GM23338 (cell line): Measurements from ENCODE around the gene CD302. TPM values are rescaled to one million over a fixed set of nuclear protein-coding genes. Genes with fewer than 3 reads are reported as not detected.
A peak's percentile ranks its signal among the peaks of the same experiment; 100 is the strongest.
"Not testable (repeated sequence)": the region's sequence is repeated elsewhere in the genome, so short reads cannot be mapped to it uniquely, and the experiment has no call there.

Experiments
- ATAC-seq: fragments of 200-7000 bp; cut with Tn5 transposase; 3 replicates; pipeline ENCODE4 v1.9.1; 2020
- DNase-seq: peaks from one replicate; pipeline ENCODE4 v3.0.0-alpha.2; 2015; ENCODE audit warnings: low spot score
- H2AFZ ChIP-seq: fragments of 200-600 bp; sonication (generic); 2 replicates; pipeline ENCODE4 v1.8.0; 2016; ENCODE audit warnings: antibody characterized with exemption, mild to moderate bottlenecking, moderate library complexity
- H3F3A ChIP-seq: fragments of 200-600 bp; sonication (generic); replicated peaks from 2 replicates; pipeline ENCODE4 v1.8.0; 2017; ENCODE audit warnings: antibody characterized with exemption, mixed run types, low read depth
- H3K27ac ChIP-seq: fragments of 200-600 bp; sonication (generic); 2 replicates; pipeline ENCODE4 v1.6.1; 2016; ENCODE audit warnings: low read depth
- H3K27me3 ChIP-seq: fragments of 200-600 bp; sonication (generic); 2 replicates; pipeline ENCODE4 v1.8.0; 2016; ENCODE audit warnings: mild to moderate bottlenecking, mixed run types, moderate library complexity; ENCODE audit not compliant: insufficient read depth
- H3K36me3 ChIP-seq: fragments of 200-600 bp; sonication (generic); 2 replicates; pipeline ENCODE4 v1.8.0; 2016; ENCODE audit warnings: mild to moderate bottlenecking; ENCODE audit not compliant: insufficient read depth
- H3K4me1 ChIP-seq: fragments of 200-600 bp; sonication (generic); 2 replicates; pipeline ENCODE4 v1.8.0; 2016; ENCODE audit warnings: mild to moderate bottlenecking, moderate library complexity; ENCODE audit not compliant: insufficient read depth
- H3K4me2 ChIP-seq: fragments of 200-600 bp; sonication (generic); 2 replicates; pipeline ENCODE4 v1.7.1; 2017; ENCODE audit warnings: mixed run types
- H3K4me3 ChIP-seq: fragments of 200-600 bp; sonication (generic); 2 replicates; pipeline ENCODE4 v1.6.1; 2016; ENCODE audit warnings: mixed run types
- H3K79me2 ChIP-seq: fragments of 200-600 bp; sonication (generic); replicated peaks from 2 replicates; pipeline ENCODE4 v1.8.0; 2017; ENCODE audit warnings: mild to moderate bottlenecking; ENCODE audit not compliant: insufficient read depth
- H3K9me2 ChIP-seq: fragments of 200-600 bp; sonication (generic); 2 replicates; pipeline ENCODE4 v1.8.0; 2017; ENCODE audit not compliant: insufficient read depth
- H4K20me1 ChIP-seq: fragments of 200-600 bp; sonication (generic); replicated peaks from 2 replicates; pipeline ENCODE4 v1.8.0; 2017; ENCODE audit warnings: mild to moderate bottlenecking; ENCODE audit not compliant: insufficient read depth
- H3K27ac Mint-ChIP-seq: 2 replicates; pipeline ENCODE4 v1.8.0; 2020; ENCODE audit warnings: inconsistent platforms, mild to moderate bottlenecking, moderate library complexity, mixed read lengths
- H3K27me3 Mint-ChIP-seq: 3 replicates; pipeline ENCODE4 v1.8.0; 2022; ENCODE audit warnings: low read depth, mild to moderate bottlenecking, moderate library complexity, mixed read lengths, inconsistent platforms; ENCODE audit not compliant: insufficient read depth, poor library complexity
- H3K36me3 Mint-ChIP-seq: 3 replicates; pipeline ENCODE4 v1.8.0; 2021; ENCODE audit warnings: low read depth, mild to moderate bottlenecking, inconsistent platforms, moderate library complexity, mixed read lengths
- H3K4me1 Mint-ChIP-seq: 3 replicates; pipeline ENCODE4 v1.8.0; 2020; ENCODE audit warnings: mild to moderate bottlenecking, inconsistent platforms, mixed read lengths
- H3K4me3 Mint-ChIP-seq: 3 replicates; pipeline ENCODE4 v1.8.0; 2021; ENCODE audit warnings: moderate library complexity, mild to moderate bottlenecking, inconsistent platforms, mixed read lengths
- H3K9me3 Mint-ChIP-seq: 3 replicates; pipeline ENCODE4 v1.8.0; 2020; ENCODE audit warnings: moderate library complexity, mild to moderate bottlenecking, inconsistent platforms, mixed read lengths
- EZH2phosphoT487 ChIP-seq: fragments of 200-600 bp; sonication (generic); IDR thresholded peaks from one replicate; pipeline ENCODE4 v1.8.1; 2018; ENCODE audit warnings: antibody characterized with exemption; ENCODE audit not compliant: unreplicated experiment
- NANOG ChIP-seq: IDR thresholded peaks from 2 replicates; pipeline ENCODE4 v1.6.1; 2016; ENCODE audit warnings: antibody characterized with exemption, borderline replicate concordance
- polyA plus RNA-seq: library from polyadenylated mRNA; unstranded; fragments of >200 nt; fragmentation: Nextera tagmentation; extraction: Ambion mirVana; gene quantifications from 2 replicates; pipeline ENCODE4 v1.2.1, GENCODE V29; 2016
- total RNA-seq: library from RNA; depleted of rRNA; stranded (reverse); fragments of >200 nt; shearing (Covaris generic); gene quantifications from 2 replicates; pipeline ENCODE4 v1.2.3, GENCODE V29; 2014
- TF ChIP-seq, protein P1 (sequence below), 2 experiments: fragments of 200-600 bp in 1 of 2; sonication (generic) in 1 of 2; conservative IDR thresholded peaks; 2 replicates each; pipeline versions ENCODE4 v1.5.1 to v1.6.1; 2016 to 2017; ENCODE audit warnings: antibody characterized with exemption in 2 of 2, low read depth in 2 of 2, mild to moderate bottlenecking in 2 of 2, moderate library complexity in 1 of 2

The CD302 gene
- total and polyA plus RNA-seq, 2 experiments from 2014 or later: 1.6 to 1.9 TPM

DNA sequence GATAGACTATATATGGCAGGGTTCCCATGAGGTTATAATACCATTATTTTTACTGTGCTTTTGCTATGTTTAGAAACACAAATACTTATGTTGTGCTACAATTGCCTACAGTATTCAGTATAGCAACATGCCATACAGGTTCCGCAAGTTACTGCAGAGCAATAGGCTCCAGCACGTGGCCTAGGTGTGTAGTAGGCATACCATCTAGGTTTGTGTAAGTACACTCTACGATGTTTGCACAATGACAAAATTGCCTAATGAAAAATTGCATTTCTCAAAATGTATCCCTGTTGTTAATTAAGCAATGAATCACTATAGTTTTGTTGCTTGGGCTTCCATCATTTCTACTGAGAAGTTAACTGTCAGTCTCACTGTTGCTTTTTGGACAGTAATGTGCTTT is 9.8 kb downstream of the CD302 start:
- Mint-ChIP-seq H3K4me1 (peaks cover 30% of the 10 kb centered on the region), H3K27ac (no peak overlapping the region), H3K9me3 (no peaks in the 10 kb centered on the region), H3K4me3 (no peak overlapping the region), H3K36me3 (no peaks in the 10 kb centered on the region), H3K27me3 (no peaks in the 10 kb centered on the region)
- Histone ChIP-seq H4K20me1 (no peaks in the 10 kb centered on the region), H3K9me2 (no peaks in the 10 kb centered on the region), H3K4me1 (peaks cover 19% of the 10 kb centered on the region), H3K79me2 (no peaks in the 10 kb centered on the region), H3F3A (no peaks in the 10 kb centered on the region), H3K27ac (no peak overlapping the region), H3K4me3 (no peak overlapping the region), H2AFZ (no peak overlapping the region), H3K4me2 (0 out of 2 replicates have a peak overlapping the region, but pooled peaks have one; percentile 45), H3K36me3 (no peaks in the 10 kb centered on the region), H3K27me3 (no peaks in the 10 kb centered on the region)
- TF ChIP-seq, protein P1, sequence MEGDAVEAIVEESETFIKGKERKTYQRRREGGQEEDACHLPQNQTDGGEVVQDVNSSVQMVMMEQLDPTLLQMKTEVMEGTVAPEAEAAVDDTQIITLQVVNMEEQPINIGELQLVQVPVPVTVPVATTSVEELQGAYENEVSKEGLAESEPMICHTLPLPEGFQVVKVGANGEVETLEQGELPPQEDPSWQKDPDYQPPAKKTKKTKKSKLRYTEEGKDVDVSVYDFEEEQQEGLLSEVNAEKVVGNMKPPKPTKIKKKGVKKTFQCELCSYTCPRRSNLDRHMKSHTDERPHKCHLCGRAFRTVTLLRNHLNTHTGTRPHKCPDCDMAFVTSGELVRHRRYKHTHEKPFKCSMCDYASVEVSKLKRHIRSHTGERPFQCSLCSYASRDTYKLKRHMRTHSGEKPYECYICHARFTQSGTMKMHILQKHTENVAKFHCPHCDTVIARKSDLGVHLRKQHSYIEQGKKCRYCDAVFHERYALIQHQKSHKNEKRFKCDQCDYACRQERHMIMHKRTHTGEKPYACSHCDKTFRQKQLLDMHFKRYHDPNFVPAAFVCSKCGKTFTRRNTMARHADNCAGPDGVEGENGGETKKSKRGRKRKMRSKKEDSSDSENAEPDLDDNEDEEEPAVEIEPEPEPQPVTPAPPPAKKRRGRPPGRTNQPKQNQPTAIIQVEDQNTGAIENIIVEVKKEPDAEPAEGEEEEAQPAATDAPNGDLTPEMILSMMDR (conservative IDR thresholded peaks at IDR 0.05; ENCODE audit: low read depth in 2 of 2): no peak
- no peak for TF ChIP-seq EZH2phosphoT487
- ATAC-seq: peak; percentile 42
- no peak for DNase-seq

DNA sequence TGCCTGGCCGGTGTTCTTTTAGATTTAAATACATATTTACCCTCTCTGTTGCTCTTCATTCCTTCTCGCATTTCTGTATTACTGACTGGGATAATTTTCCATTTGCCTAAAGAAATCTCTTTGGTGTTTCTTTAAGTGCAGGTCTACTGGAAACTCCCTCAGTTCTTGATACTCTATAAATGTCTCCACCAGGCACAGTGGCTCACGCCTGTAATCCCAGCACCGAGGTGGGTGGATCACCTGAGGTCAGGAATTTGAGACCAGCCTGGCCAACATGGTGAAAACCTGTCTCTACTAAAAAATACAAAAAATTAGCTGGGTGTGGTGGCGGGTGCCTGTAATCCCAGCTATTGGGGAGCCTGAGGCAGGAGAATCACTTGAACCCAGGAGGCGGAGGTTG is 10.4 kb downstream of the CD302 start:
- Mint-ChIP-seq H3K4me1 (peaks cover 30% of the 10 kb centered on the region), H3K4me3 (peak overlapping the region; percentile 23; the same call in 2 of the 3 replicates), H3K27ac (peak overlapping the region; percentile 91)
- not testable (repeated sequence) for H3K36me3 Mint-ChIP-seq, H3K9me2 ChIP-seq, H3K36me3 ChIP-seq, H3K27me3 ChIP-seq, DNase-seq, H4K20me1 ChIP-seq, H2AFZ ChIP-seq, H3K27me3 Mint-ChIP-seq, H3K79me2 ChIP-seq, H3K4me3 ChIP-seq, H3F3A ChIP-seq, H3K9me3 Mint-ChIP-seq
- peak; percentile 64 for ATAC-seq
- Histone ChIP-seq H3K4me2 (peak overlapping the region; percentile 45), H3K4me1 (peaks cover 19% of the 10 kb centered on the region), H3K27ac (peak overlapping the region; percentile 34)

DNA sequence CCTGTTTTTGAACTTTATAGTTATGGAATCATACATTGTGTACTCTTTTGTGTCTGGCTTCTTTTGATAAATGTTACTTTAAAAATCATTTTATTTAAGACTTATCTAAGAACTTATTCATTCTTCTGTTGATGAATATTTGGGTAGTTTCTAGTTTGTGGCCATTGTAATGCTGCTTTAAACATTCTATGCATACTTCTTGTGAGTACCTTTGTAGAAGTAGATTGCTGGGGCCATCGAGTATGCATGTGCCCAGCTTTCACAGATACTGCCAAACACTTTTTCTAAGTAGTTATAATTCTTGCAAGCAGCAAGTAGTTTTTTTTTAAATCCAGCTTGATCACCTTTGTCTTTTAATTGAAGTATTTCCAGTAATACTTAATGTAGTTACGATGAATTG is 11.1 kb downstream of the CD302 start:
- Histone ChIP-seq H2AFZ (no peak overlapping the region), H4K20me1 (no peaks in the 10 kb centered on the region), H3K4me3 (no peak overlapping the region), H3K27me3 (no peaks in the 10 kb centered on the region), H3F3A (no peaks in the 10 kb centered on the region), H3K36me3 (no peaks in the 10 kb centered on the region), H3K4me1 (peaks cover 19% of the 10 kb centered on the region), H3K79me2 (no peaks in the 10 kb centered on the region), H3K27ac (peak overlapping the region; percentile 34; the same call in 1 of the 2 replicates), H3K4me2 (peak overlapping the region; percentile 45), H3K9me2 (no peaks in the 10 kb centered on the region)
- Mint-ChIP-seq H3K27ac (peak overlapping the region; percentile 65; the same call in 1 of the 2 replicates), H3K36me3 (no peaks in the 10 kb centered on the region), H3K27me3 (no peaks in the 10 kb centered on the region), H3K9me3 (no peaks in the 10 kb centered on the region), H3K4me1 (peaks cover 30% of the 10 kb centered on the region), H3K4me3 (no peak overlapping the region)
- DNase-seq (peak; percentile 73), ATAC-seq (peak; percentile 67)
- TF ChIP-seq NANOG: peak; percentile 90
- TF ChIP-seq, protein P1 (conservative IDR thresholded peaks at IDR 0.05; ENCODE audit: low read depth in 2 of 2): no peak
